Prostate gland (tissue), 2 donors: Measurements from ENCODE around the gene NR2E1. TPM values are rescaled to one million over a fixed set of nuclear protein-coding genes. Genes with fewer than 3 reads are reported as not detected.

ENCODE experiments used
- DNase-seq: peaks from one replicate; pipeline ENCODE4 v3.0.0-alpha.2; 2019; ENCODE audit warnings: low spot score
- H3K27ac ChIP-seq, 2 donors: fragments of 200-600 bp; sonication (generic); 2 replicates each; pipeline ENCODE4 v1.5.1; 2017 to 2019
- H3K27me3 ChIP-seq: fragments of 200-600 bp; sonication (generic); replicated peaks from 2 replicates; pipeline ENCODE4 v1.5.1; 2019; ENCODE audit not compliant: insufficient read depth
- H3K36me3 ChIP-seq, 2 donors: fragments of 200-600 bp; sonication (generic); 1 replicate in 1 of 2; 2 replicates in 1 of 2; pipeline versions ENCODE4 v1.5.1 to v1.8.1; 2017 to 2019
- H3K4me1 ChIP-seq: fragments of 200-600 bp; sonication (generic); replicated peaks from 2 replicates; pipeline ENCODE4 v1.5.1; 2019
- H3K4me3 ChIP-seq, 2 donors: fragments of 200-600 bp; sonication (generic); 2 replicates each; pipeline ENCODE4 v1.5.1; 2017 to 2019
- H3K9me3 ChIP-seq: fragments of 200-600 bp; sonication (generic); 2 replicates; pipeline ENCODE4 v1.5.1; 2017
- POLR2A ChIP-seq: fragments of 450-650 bp; IDR thresholded peaks from one replicate; pipeline ENCODE4 v1.6.1; 2016; ENCODE audit warnings: antibody characterized with exemption, mild to moderate bottlenecking
- POLR2AphosphoS5 ChIP-seq: sonication (generic); formaldehyde crosslinking; IDR thresholded peaks from one replicate; pipeline ENCODE4 v1.6.1; 2017; ENCODE audit warnings: antibody characterized with exemption
- WGBS: methylation state at CpG from one replicate; pipeline ENCODE4 v1.1.5; 2018; 5-methylcytosine and 5-hydroxymethylcytosine counted together
- intact Hi-C: fragments of 100-400 bp; cut with DNase I; formaldehyde crosslinking; loops from one replicate; pipeline ENCODE4 v1.14.2; 2022
- total RNA-seq, 2 donors: library from RNA; depleted of rRNA; stranded (reverse); fragments of >200 nt; gene quantifications; one replicate each; pipeline ENCODE4 v1.1.0, GENCODE V29; 2016
- TF ChIP-seq, protein P1 (sequence below), 4 experiments: fragments of 200-600 bp in 2 of 4; fragments of 450-650 bp in 2 of 4; sonication (generic) in 2 of 4; IDR thresholded peaks; 1 replicate in 3 of 4; 2 replicates in 1 of 4; pipeline ENCODE4 v1.5.1; 2016 to 2019; ENCODE audit warnings: antibody characterized with exemption in 4 of 4, mild to moderate bottlenecking in 2 of 4, moderate library complexity in 2 of 4

The NR2E1 gene
- total RNA-seq, 2 donors from 2014 or later = 0.91 TPM; not detected in 1

DNA sequence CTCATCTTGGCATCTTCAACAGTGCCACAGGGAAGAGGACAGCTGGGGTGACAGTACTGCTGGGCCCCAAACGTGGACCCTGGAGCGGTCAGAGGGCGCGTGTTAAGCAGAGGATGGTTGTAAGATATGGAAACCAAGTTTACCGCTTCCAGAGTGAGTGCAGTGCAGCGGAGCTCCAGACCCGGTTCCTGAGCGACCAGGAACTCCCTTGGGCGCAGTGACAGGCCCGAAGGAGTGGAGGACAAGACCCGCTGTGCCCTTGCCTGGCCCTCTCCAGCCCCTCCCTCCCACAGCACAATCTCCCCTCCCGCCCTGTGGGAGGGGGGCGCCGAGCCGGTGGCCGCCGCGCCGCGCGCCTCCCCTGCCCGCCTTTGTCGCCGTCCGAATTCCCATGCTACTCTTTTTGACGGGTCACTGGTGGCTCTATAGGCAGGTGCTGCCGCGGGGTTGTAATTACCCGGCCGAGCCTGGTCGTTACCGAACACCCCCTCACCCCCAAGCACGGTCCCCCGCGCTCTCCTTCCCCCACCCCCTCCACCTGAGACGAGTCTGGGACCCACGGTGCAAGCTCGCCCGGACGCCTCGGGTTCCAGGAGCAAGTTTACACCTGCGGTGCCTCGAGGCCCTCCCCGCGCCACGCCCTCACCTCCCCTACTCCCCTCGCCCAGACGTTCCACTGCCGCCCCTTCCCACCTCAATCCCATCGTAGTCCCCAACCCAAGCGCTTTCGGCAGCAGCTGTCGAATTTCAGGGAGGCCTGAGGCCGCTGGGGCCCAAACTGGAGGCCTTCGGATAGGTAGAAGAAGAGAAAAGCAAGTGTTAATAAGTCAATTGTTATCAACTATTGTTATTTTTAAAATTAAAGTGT is 3.9 kb downstream of the NR2E1 start:
- H3K36me3 ChIP-seq = no peaks in the 10 kb centered on the region
- DNase-seq = no peak
- 10% methylated on average over 32 of the region's 55 CpGs for WGBS
- peaks cover 3% of the 10 kb centered on the region for H3K4me1 ChIP-seq
- TF ChIP-seq, protein P1, sequence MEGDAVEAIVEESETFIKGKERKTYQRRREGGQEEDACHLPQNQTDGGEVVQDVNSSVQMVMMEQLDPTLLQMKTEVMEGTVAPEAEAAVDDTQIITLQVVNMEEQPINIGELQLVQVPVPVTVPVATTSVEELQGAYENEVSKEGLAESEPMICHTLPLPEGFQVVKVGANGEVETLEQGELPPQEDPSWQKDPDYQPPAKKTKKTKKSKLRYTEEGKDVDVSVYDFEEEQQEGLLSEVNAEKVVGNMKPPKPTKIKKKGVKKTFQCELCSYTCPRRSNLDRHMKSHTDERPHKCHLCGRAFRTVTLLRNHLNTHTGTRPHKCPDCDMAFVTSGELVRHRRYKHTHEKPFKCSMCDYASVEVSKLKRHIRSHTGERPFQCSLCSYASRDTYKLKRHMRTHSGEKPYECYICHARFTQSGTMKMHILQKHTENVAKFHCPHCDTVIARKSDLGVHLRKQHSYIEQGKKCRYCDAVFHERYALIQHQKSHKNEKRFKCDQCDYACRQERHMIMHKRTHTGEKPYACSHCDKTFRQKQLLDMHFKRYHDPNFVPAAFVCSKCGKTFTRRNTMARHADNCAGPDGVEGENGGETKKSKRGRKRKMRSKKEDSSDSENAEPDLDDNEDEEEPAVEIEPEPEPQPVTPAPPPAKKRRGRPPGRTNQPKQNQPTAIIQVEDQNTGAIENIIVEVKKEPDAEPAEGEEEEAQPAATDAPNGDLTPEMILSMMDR (IDR thresholded peaks at IDR 0.05) = no peak
- no peak for TF ChIP-seq POLR2A
- TF ChIP-seq POLR2AphosphoS5 = no peak
- H3K27ac ChIP-seq = no peak overlapping the region
- intact Hi-C loops = no loop called here
- no peaks in the 10 kb centered on the region for H3K9me3 ChIP-seq
- H3K4me3 ChIP-seq = no peak overlapping the region
- H3K27me3 ChIP-seq = peaks cover 76% of the 10 kb centered on the region

DNA sequence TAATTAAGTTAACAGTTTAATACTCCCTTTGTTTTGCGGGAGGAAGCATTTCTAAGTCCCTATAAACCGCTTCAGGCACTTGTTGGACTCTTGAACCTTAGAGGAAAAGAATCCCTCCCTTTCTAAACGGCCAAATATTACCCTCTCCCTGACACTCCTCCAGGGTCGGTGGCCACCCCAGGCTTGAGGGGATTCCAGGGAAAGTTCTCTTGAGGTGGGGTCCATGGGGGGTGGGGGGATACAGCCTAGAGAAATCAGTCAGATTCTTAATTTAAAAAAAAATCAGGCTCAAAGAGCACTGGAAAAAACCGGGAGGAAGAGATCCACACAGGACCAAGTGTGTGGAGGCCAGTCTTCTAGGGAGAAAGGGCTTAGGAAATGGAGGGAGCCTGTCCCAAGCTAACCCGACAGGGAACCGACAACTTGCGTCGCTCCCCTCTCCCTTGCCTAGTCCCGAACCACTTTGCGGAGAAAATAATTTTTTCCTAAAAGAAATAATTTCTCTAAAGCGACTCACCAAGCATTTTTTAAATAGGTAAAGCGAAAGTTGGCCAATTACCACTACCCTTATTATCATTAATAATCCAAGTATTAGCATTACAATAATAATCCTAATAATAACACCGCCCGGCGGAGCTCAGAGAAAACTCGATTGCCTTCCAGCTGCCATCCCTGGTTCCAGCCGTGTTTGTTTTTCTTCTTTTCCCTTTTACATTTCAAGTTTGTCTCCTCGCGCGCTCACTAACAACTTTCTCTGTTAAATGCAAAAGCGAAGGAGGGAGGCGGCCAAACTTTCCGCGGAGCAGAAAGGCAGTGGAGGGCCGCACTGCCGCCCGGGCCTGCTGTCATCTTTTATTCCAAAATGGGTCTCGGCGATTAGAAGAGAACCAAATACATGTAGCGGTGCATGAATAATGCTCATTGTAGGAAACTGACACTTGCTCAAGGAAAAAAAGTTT is 4.8 kb downstream of the NR2E1 start:
- H3K4me3 ChIP-seq = no peak overlapping the region
- TF ChIP-seq, protein P1 (IDR thresholded peaks at IDR 0.05) = no peak
- TF ChIP-seq POLR2AphosphoS5 (no peak), POLR2A (no peak)
- intact Hi-C loops = no loop called here
- H3K4me1 ChIP-seq = no peaks in the 10 kb centered on the region
- H3K36me3 ChIP-seq = no peaks in the 10 kb centered on the region
- H3K27me3 ChIP-seq = peaks cover 76% of the 10 kb centered on the region
- DNase-seq = no peak
- no peaks in the 10 kb centered on the region for H3K9me3 ChIP-seq
- H3K27ac ChIP-seq = no peak overlapping the region
- 22% methylated on average over 31 of the region's 31 CpGs for WGBS

DNA sequence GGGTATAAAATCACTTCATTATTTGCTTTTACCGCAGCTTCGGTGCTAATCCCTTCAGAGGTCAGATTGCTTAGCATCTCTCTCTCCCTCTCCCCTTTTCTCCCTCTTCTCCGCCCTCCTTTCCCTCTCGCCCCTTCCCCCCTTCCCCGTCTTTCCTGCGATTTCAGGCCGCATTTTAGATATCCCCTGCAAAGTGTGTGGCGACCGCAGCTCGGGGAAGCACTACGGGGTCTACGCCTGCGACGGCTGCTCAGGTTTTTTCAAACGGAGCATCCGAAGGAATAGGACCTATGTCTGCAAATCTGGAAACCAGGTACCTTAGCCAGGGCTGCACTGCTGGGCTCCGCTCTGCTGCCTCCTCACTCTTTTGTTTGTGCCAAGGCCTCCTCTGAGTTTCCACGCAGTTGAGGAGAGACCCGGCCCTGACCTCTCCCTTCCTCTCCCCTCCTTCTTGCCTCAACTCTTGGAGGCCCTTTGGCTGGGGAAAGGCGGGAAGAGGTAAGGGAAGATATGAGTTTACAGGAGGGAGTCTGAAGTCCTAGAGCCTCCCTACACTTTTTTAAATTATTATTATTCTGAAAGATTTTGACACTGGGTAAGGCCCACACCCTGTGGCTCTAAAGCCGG is 5.6 kb downstream of the NR2E1 start:
- intact Hi-C loops = no loop called here
- peaks cover 77% of the 10 kb centered on the region for H3K27me3 ChIP-seq
- H3K4me3 ChIP-seq = no peak overlapping the region
- TF ChIP-seq, protein P1 (IDR thresholded peaks at IDR 0.05) = no peak
- TF ChIP-seq POLR2A (no peak), POLR2AphosphoS5 (no peak)
- no peaks in the 10 kb centered on the region for H3K36me3 ChIP-seq
- H3K4me1 ChIP-seq = peaks cover 4% of the 10 kb centered on the region
- 38% methylated on average over 21 of the region's 21 CpGs for WGBS
- no peak for DNase-seq
- H3K9me3 ChIP-seq = no peaks in the 10 kb centered on the region
- H3K27ac ChIP-seq = no peak overlapping the region

DNA sequence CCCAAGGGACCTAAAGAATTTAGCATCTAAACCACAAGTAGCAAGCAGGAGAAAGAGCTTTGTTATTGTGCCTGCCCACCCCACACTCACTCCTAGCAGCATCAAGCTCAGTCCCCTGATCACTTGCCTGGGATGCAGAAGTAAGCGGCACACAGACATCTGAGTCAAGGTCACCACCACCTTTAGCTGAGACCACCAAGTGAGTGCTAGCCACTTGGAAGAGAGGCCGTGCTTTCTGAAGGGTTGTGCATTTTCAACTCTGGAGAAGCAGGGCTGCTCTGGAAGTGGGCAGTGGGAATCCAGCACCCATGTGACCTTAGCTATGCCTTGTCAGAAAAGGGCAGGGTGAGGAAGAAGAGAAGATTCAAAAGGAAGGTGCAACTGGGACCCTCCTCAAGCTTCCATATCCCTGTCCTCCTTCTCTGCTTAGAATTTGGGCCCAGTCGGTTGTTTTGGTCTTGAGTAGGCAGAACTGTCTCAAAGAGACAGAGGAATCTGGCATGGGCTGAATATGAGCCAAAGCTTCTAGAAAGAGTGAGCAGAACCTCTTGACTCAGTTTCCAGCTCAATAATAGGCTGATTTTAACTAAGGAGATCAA is 6.2 kb downstream of the NR2E1 start:
- peaks cover 4% of the 10 kb centered on the region for H3K4me1 ChIP-seq
- 52% methylated on average over 2 of the region's 3 CpGs for WGBS
- intact Hi-C loops = no loop called here
- H3K27ac ChIP-seq = no peak overlapping the region
- peaks cover 77% of the 10 kb centered on the region for H3K27me3 ChIP-seq
- H3K36me3 ChIP-seq = no peaks in the 10 kb centered on the region
- no peak for TF ChIP-seq POLR2A
- TF ChIP-seq POLR2AphosphoS5 = no peak
- TF ChIP-seq, protein P1 (IDR thresholded peaks at IDR 0.05) = no peak
- DNase-seq = no peak
- no peaks in the 10 kb centered on the region for H3K9me3 ChIP-seq
- no peak overlapping the region for H3K4me3 ChIP-seq
